Esophagus muscularis mucosa (tissue), 4 donors: ENCODE measurements around the gene ARHGEF7. TPM values are rescaled to one million over a fixed set of nuclear protein-coding genes. Genes with fewer than 3 reads are reported as not detected.

Experiments
- DNase-seq: peaks from one replicate; pipeline ENCODE4 v3.0.0-alpha.2; 2017; ENCODE audit errors: extremely low spot score
- H3K27ac ChIP-seq, 4 donors: fragments of 200-600 bp; sonication (generic); replicated peaks in 1 of 4; 1 replicate in 3 of 4; 2 replicates in 1 of 4; pipeline ENCODE4 v1.5.1; 2016 to 2019; ENCODE audit warnings: mild to moderate bottlenecking in 1 of 4
- H3K27me3 ChIP-seq, 4 donors: fragments of 200-600 bp; sonication (generic); one replicate each; pipeline versions ENCODE4 v1.5.1 to v1.6.0; 2016 to 2019
- H3K36me3 ChIP-seq, 4 donors: fragments of 200-600 bp; sonication (generic); one replicate each; pipeline ENCODE4 v1.5.1; 2016 to 2019
- H3K4me1 ChIP-seq, 4 donors: fragments of 200-600 bp; sonication (generic); one replicate each; pipeline ENCODE4 v1.5.1; 2016 to 2019
- H3K4me3 ChIP-seq, 4 donors: fragments of 200-600 bp; sonication (generic); 1 replicate in 2 of 4; 2 replicates in 2 of 4; pipeline ENCODE4 v1.5.1; 2016 to 2019; ENCODE audit warnings: mild to moderate bottlenecking in 4 of 4, moderate library complexity in 1 of 4
- H3K9me3 ChIP-seq, 4 donors: fragments of 200-600 bp; sonication (generic); 1 replicate in 3 of 4; 2 replicates in 1 of 4; pipeline ENCODE4 v1.5.1; 2016 to 2019
- EP300 ChIP-seq: sonication (generic); formaldehyde crosslinking; IDR thresholded peaks from one replicate; pipeline ENCODE4 v1.6.1; 2017; ENCODE audit warnings: antibody characterized with exemption
- POLR2A ChIP-seq: fragments of 450-650 bp; IDR thresholded peaks from one replicate; pipeline ENCODE4 v1.6.1; 2017; ENCODE audit warnings: antibody characterized with exemption, moderate library complexity, mild to moderate bottlenecking, low read depth
- POLR2AphosphoS5 ChIP-seq, 2 donors: sonication (generic); formaldehyde crosslinking; IDR thresholded peaks; one replicate each; pipeline ENCODE4 v1.6.1; 2017; ENCODE audit warnings: antibody characterized with exemption in 2 of 2
- WGBS: methylation state at CpG from one replicate; pipeline ENCODE4 v1.1.5; 2018; 5-methylcytosine and 5-hydroxymethylcytosine counted together
- intact Hi-C: fragments of 100-400 bp; cut with DNase I; formaldehyde crosslinking; loops from one replicate; pipeline ENCODE4 v1.15.1; 2023
- total RNA-seq, 4 donors: library from RNA; depleted of rRNA; stranded (reverse); fragments of >200 nt; gene quantifications; one replicate each; pipeline versions ENCODE4 v1.1.0 to v1.2.1, GENCODE V29; 2016
- TF ChIP-seq, protein P1 (sequence below), 3 experiments: fragments of 200-600 bp in 2 of 3; fragments of 450-650 bp in 1 of 3; sonication (generic) in 2 of 3; IDR thresholded peaks; one replicate each; pipeline ENCODE4 v1.5.1; 2017 to 2019; ENCODE audit warnings: antibody characterized with exemption in 3 of 3, mild to moderate bottlenecking in 2 of 3, moderate library complexity in 1 of 3

ARHGEF7 gene
- total RNA-seq, 4 donors from 2014 or later: 36.0 to 53.6 (median 45.1) TPM

DNA sequence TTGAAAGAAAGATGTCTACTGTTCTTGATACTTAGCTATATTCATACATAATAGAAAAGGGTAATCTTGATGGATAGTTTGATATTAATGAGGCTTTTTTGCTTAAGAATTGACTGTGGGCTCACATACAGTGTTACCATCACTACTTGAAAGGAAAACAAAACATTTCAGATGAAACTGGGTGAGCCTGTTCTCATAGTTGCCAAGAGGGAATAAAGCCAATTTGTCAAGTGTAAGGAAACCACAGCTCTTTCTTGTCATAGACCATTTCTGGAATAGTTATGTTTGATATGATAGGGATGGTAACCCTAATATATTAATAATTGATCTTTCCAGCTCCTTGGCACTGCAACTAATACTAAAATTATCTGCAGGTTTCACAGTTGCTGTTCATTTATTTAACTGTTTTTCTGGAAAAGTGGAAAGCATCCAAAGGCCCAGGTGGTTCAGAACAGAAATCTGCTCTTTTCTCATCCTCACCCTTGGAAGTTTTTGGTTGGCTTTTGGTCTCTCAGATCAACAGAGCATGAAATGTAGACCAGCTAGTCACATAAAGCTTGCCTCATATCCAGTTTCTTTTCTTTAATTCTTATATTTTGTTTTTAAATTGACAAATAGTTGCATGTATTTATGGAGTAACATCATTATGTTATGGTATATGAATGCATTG lies 43.2 kb downstream of the ARHGEF7 start:
- no peak overlapping the region for H3K4me3 ChIP-seq

DNA sequence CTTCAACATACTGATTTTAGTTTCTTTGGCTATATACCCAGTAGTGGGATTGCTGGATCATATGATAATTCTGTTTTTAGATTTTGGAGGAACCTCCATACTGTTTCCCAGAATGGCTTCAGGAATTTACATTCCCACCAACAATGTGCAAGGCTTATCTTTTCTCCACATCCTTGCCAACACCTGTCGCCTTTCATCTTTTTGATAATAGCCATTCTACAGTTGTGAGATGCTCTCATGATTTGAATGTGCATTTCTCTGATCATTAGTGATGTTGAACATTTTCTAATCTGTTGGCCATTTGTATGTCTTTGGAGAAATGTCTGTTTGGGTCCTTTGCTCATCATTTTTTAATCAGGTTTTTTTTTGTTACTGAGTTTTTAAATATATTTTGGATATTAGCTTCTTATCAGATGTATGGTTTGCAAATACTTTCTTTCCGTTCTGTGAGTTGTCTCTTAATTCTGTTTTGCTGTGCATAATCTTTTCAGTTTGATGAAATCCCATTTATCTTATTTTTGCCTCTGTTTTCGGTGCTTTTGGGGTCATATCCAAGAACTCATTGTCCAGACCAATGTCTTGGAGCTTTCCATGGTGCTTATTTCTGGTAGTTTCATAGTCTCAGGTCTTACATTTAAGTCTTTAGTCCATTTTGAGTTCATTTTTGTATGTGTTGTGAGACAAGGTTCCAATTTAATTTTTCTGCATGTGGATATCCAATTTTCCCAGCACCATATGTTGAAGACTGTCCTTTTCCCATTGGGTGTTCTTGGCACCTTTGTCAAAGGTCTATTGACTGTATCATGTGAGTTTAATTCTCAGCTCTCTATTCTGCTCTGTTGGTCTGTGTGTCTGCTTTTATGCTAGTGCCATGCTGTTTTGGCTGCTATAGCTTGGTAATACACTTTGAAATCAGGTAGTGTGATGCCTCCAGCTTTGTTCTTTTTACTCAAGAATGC lies 44.5 kb downstream of the ARHGEF7 start:
- 93% methylated on average over 3 of the region's 3 CpGs for WGBS
- H3K27me3 ChIP-seq: no peaks in the 10 kb centered on the region
- TF ChIP-seq POLR2A: no peak
- TF ChIP-seq, protein P1, sequence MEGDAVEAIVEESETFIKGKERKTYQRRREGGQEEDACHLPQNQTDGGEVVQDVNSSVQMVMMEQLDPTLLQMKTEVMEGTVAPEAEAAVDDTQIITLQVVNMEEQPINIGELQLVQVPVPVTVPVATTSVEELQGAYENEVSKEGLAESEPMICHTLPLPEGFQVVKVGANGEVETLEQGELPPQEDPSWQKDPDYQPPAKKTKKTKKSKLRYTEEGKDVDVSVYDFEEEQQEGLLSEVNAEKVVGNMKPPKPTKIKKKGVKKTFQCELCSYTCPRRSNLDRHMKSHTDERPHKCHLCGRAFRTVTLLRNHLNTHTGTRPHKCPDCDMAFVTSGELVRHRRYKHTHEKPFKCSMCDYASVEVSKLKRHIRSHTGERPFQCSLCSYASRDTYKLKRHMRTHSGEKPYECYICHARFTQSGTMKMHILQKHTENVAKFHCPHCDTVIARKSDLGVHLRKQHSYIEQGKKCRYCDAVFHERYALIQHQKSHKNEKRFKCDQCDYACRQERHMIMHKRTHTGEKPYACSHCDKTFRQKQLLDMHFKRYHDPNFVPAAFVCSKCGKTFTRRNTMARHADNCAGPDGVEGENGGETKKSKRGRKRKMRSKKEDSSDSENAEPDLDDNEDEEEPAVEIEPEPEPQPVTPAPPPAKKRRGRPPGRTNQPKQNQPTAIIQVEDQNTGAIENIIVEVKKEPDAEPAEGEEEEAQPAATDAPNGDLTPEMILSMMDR (IDR thresholded peaks at IDR 0.05): no peak
- no peak for TF ChIP-seq EP300
- no peak for TF ChIP-seq POLR2AphosphoS5 (IDR thresholded peaks at IDR 0.05)
- intact Hi-C loops: no loop called here
- H3K9me3 ChIP-seq: no peaks in the 10 kb centered on the region
- peaks cover 37 to 71% (median 61%) of the 10 kb centered on the region in 4 donors for H3K4me1 ChIP-seq
- no peak for DNase-seq
- H3K36me3 ChIP-seq: peaks cover 0 to 12% (median 0%) of the 10 kb centered on the region in 4 donors
- H3K27ac ChIP-seq: no peak overlapping the region
- H3K4me3 ChIP-seq: no peak overlapping the region

More for the DNA sequence above, 43.2 kb downstream of the ARHGEF7 start:
- H3K9me3 ChIP-seq: no peaks in the 10 kb centered on the region
- TF ChIP-seq, protein P1 (IDR thresholded peaks at IDR 0.05): no peak
- DNase-seq: no peak
- peaks cover 38 to 70% (median 64%) of the 10 kb centered on the region in 4 donors for H3K4me1 ChIP-seq
- H3K36me3 ChIP-seq: peaks cover 0 to 12% (median 0%) of the 10 kb centered on the region in 4 donors
- H3K27me3 ChIP-seq: no peaks in the 10 kb centered on the region
- intact Hi-C loops: no loop called here
- H3K27ac ChIP-seq: peak overlapping the region in 2 of 4 donors; percentile 13 to 54

DNA sequence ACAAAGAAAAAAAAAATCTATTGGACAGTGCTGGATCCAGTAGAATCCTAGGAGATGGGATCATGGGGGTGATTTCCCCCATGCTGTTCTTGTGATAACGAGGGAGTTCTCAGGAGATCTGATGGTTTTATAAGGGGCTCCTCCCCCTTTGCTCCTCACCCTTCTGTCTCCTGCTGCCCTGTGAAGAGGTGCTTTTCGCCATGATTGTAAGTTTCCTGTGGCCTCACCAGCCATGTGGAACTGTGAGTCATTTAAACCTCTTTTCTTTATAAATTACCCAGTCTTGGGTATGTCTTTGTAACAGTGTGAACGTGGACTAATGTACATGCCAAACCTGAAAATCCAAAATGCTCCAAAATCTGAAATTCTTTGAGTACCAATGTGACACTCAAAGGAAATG lies 45.5 kb downstream of the ARHGEF7 start:
- H3K36me3 ChIP-seq: peaks cover 0 to 12% (median 0%) of the 10 kb centered on the region in 4 donors
- H3K4me1 ChIP-seq: peaks cover 35 to 71% (median 52%) of the 10 kb centered on the region in 4 donors
- no peak overlapping the region for H3K27ac ChIP-seq
- no peaks in the 10 kb centered on the region for H3K9me3 ChIP-seq
- WGBS: 98% methylated on average over 3 of the region's 3 CpGs
- intact Hi-C loops: no loop called here
- no peaks in the 10 kb centered on the region for H3K27me3 ChIP-seq
- TF ChIP-seq POLR2AphosphoS5 (IDR thresholded peaks at IDR 0.05): no peak
- no peak for TF ChIP-seq POLR2A
- no peak for TF ChIP-seq EP300
- TF ChIP-seq, protein P1 (IDR thresholded peaks at IDR 0.05): no peak
- no peak for DNase-seq
- no peak overlapping the region for H3K4me3 ChIP-seq

DNA sequence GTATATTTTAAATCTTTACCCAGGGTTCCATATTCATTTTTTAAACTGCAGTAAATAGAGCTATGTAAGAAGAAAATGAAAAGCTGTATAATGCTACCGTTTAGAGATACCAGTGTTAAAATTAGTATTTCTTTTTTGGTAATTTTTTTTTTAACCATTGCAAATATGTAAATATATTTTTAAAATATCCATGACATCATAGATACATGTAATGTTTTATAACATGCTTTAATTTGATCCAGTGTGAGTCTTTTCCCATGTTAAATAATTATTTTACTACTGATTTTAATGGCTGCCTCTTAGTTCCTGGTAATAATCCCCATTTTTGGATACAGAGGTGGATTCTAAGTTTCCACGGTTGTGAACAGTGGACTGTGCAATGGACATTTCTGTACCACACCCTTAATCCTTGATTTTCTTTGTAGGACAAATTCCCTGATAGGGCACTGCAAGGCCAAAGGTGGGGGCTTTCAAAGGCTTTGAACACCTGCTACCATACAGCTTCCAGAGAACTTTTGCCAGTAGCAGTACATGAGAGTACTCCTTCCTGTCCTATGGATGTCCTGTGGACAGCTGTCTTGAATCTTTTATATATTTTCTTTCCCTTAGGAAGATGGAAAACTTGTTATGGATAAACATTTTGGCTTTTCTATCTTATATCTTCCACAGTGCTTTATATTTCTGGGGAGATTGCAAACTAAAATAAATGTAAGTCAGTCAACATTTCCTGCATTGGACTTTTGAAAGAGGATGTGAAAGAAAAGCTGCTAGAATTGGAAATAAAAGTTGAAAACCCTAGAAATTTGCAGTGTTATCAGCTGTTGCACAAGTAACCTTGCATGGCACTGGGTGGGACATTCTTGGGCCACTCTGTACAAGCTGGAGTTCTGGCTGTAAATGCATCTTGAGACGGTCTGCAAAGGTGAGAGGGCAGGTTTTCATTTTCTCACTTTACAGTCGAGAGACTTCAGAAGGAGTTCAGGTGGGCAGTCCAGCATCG lies 46.8 kb downstream of the ARHGEF7 start:
- intact Hi-C loops: no loop called here
- H3K4me1 ChIP-seq: peaks cover 33 to 70% (median 45%) of the 10 kb centered on the region in 4 donors
- H3K36me3 ChIP-seq: peaks cover 0 to 12% (median 0%) of the 10 kb centered on the region in 4 donors
- TF ChIP-seq POLR2AphosphoS5 (IDR thresholded peaks at IDR 0.05) (no peak), POLR2A (no peak), EP300 (no peak)
- TF ChIP-seq, protein P1 (IDR thresholded peaks at IDR 0.05): no peak
- WGBS: 84% methylated on average over 5 of the region's 5 CpGs
- no peaks in the 10 kb centered on the region for H3K9me3 ChIP-seq
- no peak overlapping the region for H3K27ac ChIP-seq
- no peak overlapping the region for H3K4me3 ChIP-seq
- no peaks in the 10 kb centered on the region for H3K27me3 ChIP-seq
- no peak for DNase-seq
